ENCODE data around the gene KLF15. TPM values are rescaled to one million over a fixed set of nuclear protein-coding genes. Genes with fewer than 3 reads are reported as not detected.

Gene KLF15
- total RNA-seq, 1 experiment from 2014 or later, result not detected

DNA sequence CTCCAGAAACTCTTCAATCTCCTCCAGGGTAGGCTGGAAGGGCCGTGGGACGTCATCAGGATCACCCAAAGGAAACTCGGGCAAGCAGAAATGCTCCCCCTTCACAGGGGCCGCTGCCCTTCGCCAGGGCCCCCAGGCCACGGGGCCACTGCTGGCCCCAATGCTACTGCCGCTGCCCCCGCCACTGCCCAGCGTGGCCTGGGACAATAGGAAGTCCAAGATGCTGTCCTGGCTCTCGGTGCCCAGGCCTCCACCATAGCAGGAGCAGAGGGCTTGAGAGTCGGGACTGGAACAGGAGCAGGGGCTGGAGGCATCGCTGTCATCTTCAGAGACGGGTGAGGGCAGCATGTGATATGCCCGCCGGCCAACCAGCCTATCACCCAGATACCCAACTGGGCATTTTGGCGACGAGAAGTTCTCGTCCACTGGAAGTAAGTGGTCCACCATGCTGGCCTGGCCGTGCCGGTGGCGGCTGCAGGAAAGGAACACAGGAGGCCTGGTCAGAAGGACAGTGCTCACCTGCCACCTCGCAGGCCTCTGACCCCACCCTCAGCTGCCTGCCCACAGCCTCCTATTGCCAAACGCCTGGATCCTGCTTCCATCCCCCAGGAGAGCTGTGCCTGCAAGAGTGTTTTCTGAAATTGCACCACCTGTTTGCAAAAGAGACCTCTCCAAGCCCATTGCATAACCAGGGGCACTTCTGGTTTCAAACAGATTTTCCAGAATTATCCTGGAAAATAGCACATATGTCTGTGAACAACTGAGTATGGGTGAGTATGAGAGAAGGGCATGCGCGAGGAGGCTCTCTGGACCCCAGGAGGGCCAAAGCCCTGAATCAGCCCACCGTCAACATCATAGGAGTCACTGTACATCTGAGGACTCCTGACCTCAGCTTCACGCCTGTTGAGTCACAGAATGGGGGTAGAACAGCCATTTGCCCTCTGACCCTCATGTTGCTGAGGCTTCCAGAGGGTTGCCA lies 4.4 kb downstream of the KLF15 start:
- H3K4me3 ChIP-seq (ENCODE audit: low read length), result no peak overlapping the region
- H3K4me2 ChIP-seq (ENCODE audit: low read length), result no peak overlapping the region
- H3K27ac ChIP-seq (ENCODE audit: low read length), result no peak overlapping the region
- H3K79me2 ChIP-seq (ENCODE audit: low read length), result no peaks in the 10 kb centered on the region
- ATAC-seq (no peak), DNase-seq (no peak)
- H3F3A ChIP-seq (ENCODE audit: low read length, unreplicated experiment), result no peaks in the 10 kb centered on the region
- peaks cover 16% of the 10 kb centered on the region for H3K27me3 ChIP-seq (ENCODE audit: low read length)
- no TSS peak for BruUV-seq (replicated peaks)
- H2AFZ ChIP-seq (ENCODE audit: low read length), result no peak overlapping the region
- H3K9me3 ChIP-seq (ENCODE audit: low read length), result no peaks in the 10 kb centered on the region
- TF ChIP-seq EZH2 (IDR thresholded peaks at IDR 0.05; ENCODE audit: low read length, unreplicated experiment), result no peak
- TF ChIP-seq, protein P1, sequence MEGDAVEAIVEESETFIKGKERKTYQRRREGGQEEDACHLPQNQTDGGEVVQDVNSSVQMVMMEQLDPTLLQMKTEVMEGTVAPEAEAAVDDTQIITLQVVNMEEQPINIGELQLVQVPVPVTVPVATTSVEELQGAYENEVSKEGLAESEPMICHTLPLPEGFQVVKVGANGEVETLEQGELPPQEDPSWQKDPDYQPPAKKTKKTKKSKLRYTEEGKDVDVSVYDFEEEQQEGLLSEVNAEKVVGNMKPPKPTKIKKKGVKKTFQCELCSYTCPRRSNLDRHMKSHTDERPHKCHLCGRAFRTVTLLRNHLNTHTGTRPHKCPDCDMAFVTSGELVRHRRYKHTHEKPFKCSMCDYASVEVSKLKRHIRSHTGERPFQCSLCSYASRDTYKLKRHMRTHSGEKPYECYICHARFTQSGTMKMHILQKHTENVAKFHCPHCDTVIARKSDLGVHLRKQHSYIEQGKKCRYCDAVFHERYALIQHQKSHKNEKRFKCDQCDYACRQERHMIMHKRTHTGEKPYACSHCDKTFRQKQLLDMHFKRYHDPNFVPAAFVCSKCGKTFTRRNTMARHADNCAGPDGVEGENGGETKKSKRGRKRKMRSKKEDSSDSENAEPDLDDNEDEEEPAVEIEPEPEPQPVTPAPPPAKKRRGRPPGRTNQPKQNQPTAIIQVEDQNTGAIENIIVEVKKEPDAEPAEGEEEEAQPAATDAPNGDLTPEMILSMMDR (conservative IDR thresholded peaks at IDR 0.05; ENCODE audit: low read depth, low read length), result no peak
- TF ChIP-seq EZH2phosphoT487 (IDR thresholded peaks at IDR 0.05; ENCODE audit: borderline replicate concordance, low read length), result no peak
- intact Hi-C loops (cut with micrococcal nuclease), result no loop called here
- H4K20me1 ChIP-seq (ENCODE audit: low read length), result no peaks in the 10 kb centered on the region
- no peaks in the 10 kb centered on the region for H3K9me2 ChIP-seq (replicated peaks; ENCODE audit: low read length)
- ChIA-PET CTCF (no interaction called here), POLR2A (ENCODE audit: unreplicated experiment) (no interaction called here)
- no peaks in the 10 kb centered on the region for H3K36me3 ChIP-seq (ENCODE audit: low read depth, low read length)
- peaks cover 6% of the 10 kb centered on the region; the same call in 1 of the 2 replicates for H3K4me1 ChIP-seq (ENCODE audit: insufficient read depth, low read length)
- no peak overlapping the region for H3K9ac ChIP-seq (ENCODE audit: low read length)

DNA sequence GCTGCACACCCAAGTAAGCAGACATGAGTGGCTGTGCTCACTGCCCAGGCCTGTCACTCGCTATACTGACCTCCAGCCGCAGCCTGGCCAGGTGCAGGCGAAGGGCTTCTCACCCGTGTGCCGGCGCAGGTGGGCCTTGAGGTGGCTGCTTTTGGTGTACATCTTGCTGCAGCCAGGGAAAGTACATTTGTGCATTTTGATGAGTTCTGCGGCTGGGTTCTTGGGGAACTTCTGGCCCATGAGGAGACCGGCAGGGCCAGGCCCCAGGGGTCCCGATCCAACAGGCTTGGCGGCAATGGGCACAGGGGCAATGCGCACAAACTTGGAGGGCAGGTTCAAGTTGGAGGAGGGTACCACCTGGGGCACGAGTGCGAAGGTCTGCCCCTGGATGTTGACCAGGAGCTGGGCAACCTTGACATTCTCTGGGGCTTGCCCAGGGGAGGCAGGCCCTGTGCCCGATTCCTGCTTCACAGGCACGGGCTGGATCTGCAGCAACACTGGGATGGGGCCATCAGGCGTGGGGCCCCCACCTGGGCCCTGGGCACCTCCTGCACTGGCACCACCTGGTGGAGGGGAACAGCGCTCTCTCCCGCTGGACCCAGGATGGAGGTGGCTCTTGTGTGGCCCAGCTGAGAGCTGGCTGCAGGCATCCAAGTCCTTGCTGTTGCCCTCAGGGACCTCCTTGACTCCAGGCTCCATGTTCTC lies 5.3 kb downstream of the KLF15 start:
- H3K36me3 ChIP-seq (ENCODE audit: low read depth, low read length), result no peaks in the 10 kb centered on the region
- no peak overlapping the region for H3K9ac ChIP-seq (ENCODE audit: low read length)
- POLR2A ChIA-PET (ENCODE audit: unreplicated experiment), result no interaction called here
- peaks cover 6% of the 10 kb centered on the region; the same call in 1 of the 2 replicates for H3K4me1 ChIP-seq (ENCODE audit: insufficient read depth, low read length)
- no peak overlapping the region for H3K27ac ChIP-seq (ENCODE audit: low read length)
- no peak overlapping the region for H3K4me2 ChIP-seq (ENCODE audit: low read length)
- no peak overlapping the region for H3K4me3 ChIP-seq (ENCODE audit: low read length)
- H3K9me3 ChIP-seq (ENCODE audit: low read length), result no peaks in the 10 kb centered on the region
- no peak for DNase-seq
- H4K20me1 ChIP-seq (ENCODE audit: low read length), result no peaks in the 10 kb centered on the region
- no TSS peak for BruUV-seq (replicated peaks)
- H3K79me2 ChIP-seq (ENCODE audit: low read length), result no peaks in the 10 kb centered on the region
- intact Hi-C loops (cut with micrococcal nuclease), result no loop called here
- H3F3A ChIP-seq (ENCODE audit: low read length, unreplicated experiment), result no peaks in the 10 kb centered on the region
- no peak for ATAC-seq
- TF ChIP-seq EZH2phosphoT487 (IDR thresholded peaks at IDR 0.05; ENCODE audit: borderline replicate concordance, low read length) (no peak), EZH2 (IDR thresholded peaks at IDR 0.05; ENCODE audit: low read length, unreplicated experiment) (no peak)
- TF ChIP-seq, protein P1 (conservative IDR thresholded peaks at IDR 0.05; ENCODE audit: low read depth, low read length), result 0 out of 2 replicates have a peak, but pooled peaks have one; percentile 20
- no peaks in the 10 kb centered on the region for H3K9me2 ChIP-seq (replicated peaks; ENCODE audit: low read length)
- no peak overlapping the region for H2AFZ ChIP-seq (ENCODE audit: low read length)
- H3K27me3 ChIP-seq (ENCODE audit: low read length), result peaks cover 16% of the 10 kb centered on the region
- CTCF ChIA-PET, result no interaction called here

Data from PC-3 (cell line).